H1 (cell line): ENCODE measurements around the gene TUBB4B. TPM values are rescaled to one million over a fixed set of nuclear protein-coding genes. Genes with fewer than 3 reads are reported as not detected.

Experiments
- BCL11A ChIP-seq, 2 experiments: IDR thresholded peaks; one replicate each; pipeline ENCODE4 v1.6.1; 2011; ENCODE audit warnings: low read depth in 2 of 2, low read length in 2 of 2, mild to moderate bottlenecking in 2 of 2
- CTCF ChIP-seq, 3 experiments: IDR thresholded peaks; 1 replicate in 2 of 3; 2 replicates in 1 of 3; pipeline versions ENCODE4 v1.5.1 to v1.6.1; 2011; ENCODE audit warnings: low read length in 3 of 3, mild to moderate bottlenecking in 3 of 3, inconsistent platforms in 2 of 3, low read depth in 1 of 3, moderate library complexity in 1 of 3; ENCODE audit not compliant: insufficient read depth in 1 of 3; ENCODE audit errors: control extremely low read depth in 1 of 3
- HDAC6 ChIP-seq: IDR thresholded peaks from one replicate; pipeline ENCODE4 v1.7.1; 2012; ENCODE audit warnings: low read depth, mild to moderate bottlenecking, inconsistent platforms, low read length, moderate library complexity
- KDM4A ChIP-seq: IDR thresholded peaks from one replicate; pipeline ENCODE4 v1.7.1; 2012; ENCODE audit warnings: low read depth, mild to moderate bottlenecking, moderate library complexity, low read length, inconsistent platforms; ENCODE audit not compliant: severe bottlenecking
- SIRT6 ChIP-seq: IDR thresholded peaks from one replicate; pipeline ENCODE4 v1.7.1; 2012; ENCODE audit warnings: low read length, inconsistent platforms
- SRF ChIP-seq: IDR thresholded peaks from 2 replicates; pipeline ENCODE4 v1.6.1; 2011; ENCODE audit warnings: mild to moderate bottlenecking, low read depth, low read length, moderate library complexity
- TAF1 ChIP-seq: IDR thresholded peaks from 2 replicates; pipeline ENCODE4 v1.6.1; 2011; ENCODE audit warnings: mild to moderate bottlenecking, low read depth, low read length
- TEAD4 ChIP-seq: IDR thresholded peaks from 2 replicates; pipeline ENCODE4 v1.6.1; 2012; ENCODE audit warnings: low read depth, low read length, inconsistent platforms, mixed read lengths
- polyA plus RNA-seq, 7 experiments: library from polyadenylated mRNA; depleted of rRNA in 3 of 7; stranded (reverse) in 5 of 7; unstranded in 2 of 7; fragments of >200 nt in 5 of 7; fragments of 200-250 nt in 2 of 7; gene quantifications; 1 replicate in 5 of 7; 2 replicates in 1 of 7; 4 replicates in 1 of 7; pipeline versions ENCODE4 v1.2.1 to v1.2.3, GENCODE V29; 2011 to 2013; ENCODE audit warnings: missing spikeins in 2 of 7, mixed read lengths in 2 of 7
- total RNA-seq: library from RNA; stranded (reverse); fragmentation: NEBNext Ultra II Directional; extraction: Animal tissue kit (Norgen Biotek cat#: 25700); gene quantifications from 2 replicates; pipeline ENCODE4 v1.2.1, GENCODE V29; 2021

The TUBB4B gene
- total and polyA plus RNA-seq, 2 of the 8 experiments (the other 6 are each of a cell fraction or from before 2014, with no cell fraction given), result 280 to 307 TPM

- TF ChIP-seq CTCF (IDR thresholded peaks at IDR 0.05; ENCODE audit: control extremely low read depth in 1 of 3, insufficient read depth in 1 of 3, low read depth in 1 of 3, low read length in 3 of 3) (no peak), BCL11A (IDR thresholded peaks at IDR 0.05; ENCODE audit: low read depth in 2 of 2, low read length in 2 of 2) (no peak), SRF (no peak), TAF1 (no peak), HDAC6 (no peak), KDM4A (no peak), TEAD4 (no peak), SIRT6 (no peak)
Observed at GRCh38 chr9:137226338-137227053, 14.6 kb upstream of the TUBB4B start (continued).
